Measurements from ENCODE around the gene COG6. TPM values are rescaled to one million over a fixed set of nuclear protein-coding genes. Genes with fewer than 3 reads are reported as not detected.

COG6 gene
- total and polyA plus RNA-seq, 2 of the 13 experiments (the other 11 are each of a cell fraction or from before 2014, with no cell fraction given) = 23.5 to 26.1 TPM

- CTCF ChIA-PET (ENCODE audit: low intra/inter-chr PET ratio, low total read pairs) = no interaction called here
- TF ChIP-seq SP2 (CRISPR knock-in tag; IDR thresholded peaks at IDR 0.05) = no peak
- TF ChIP-seq NFKB2 (CRISPR knock-in tag; IDR thresholded peaks at IDR 0.05; ENCODE audit: borderline replicate concordance) = no peak
- TF ChIP-seq, protein P1, sequence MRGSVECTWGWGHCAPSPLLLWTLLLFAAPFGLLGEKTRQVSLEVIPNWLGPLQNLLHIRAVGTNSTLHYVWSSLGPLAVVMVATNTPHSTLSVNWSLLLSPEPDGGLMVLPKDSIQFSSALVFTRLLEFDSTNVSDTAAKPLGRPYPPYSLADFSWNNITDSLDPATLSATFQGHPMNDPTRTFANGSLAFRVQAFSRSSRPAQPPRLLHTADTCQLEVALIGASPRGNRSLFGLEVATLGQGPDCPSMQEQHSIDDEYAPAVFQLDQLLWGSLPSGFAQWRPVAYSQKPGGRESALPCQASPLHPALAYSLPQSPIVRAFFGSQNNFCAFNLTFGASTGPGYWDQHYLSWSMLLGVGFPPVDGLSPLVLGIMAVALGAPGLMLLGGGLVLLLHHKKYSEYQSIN (CRISPR knock-in tag; IDR thresholded peaks at IDR 0.05; ENCODE audit: borderline replicate concordance) = no peak
- no peak for TF ChIP-seq NR2F6 (IDR thresholded peaks at IDR 0.05)
- TF ChIP-seq NR2F6 (CRISPR knock-in tag; IDR thresholded peaks at IDR 0.05) = no peak
- TF ChIP-seq GPN1 (CRISPR knock-in tag; IDR thresholded peaks at IDR 0.05; ENCODE audit: borderline replicate concordance) = no peak
- TF ChIP-seq PRMT3 (CRISPR knock-in tag; IDR thresholded peaks at IDR 0.05; ENCODE audit: borderline replicate concordance, low read depth) = no peak
- TF ChIP-seq HMG20A (CRISPR knock-in tag; IDR thresholded peaks at IDR 0.05; ENCODE audit: borderline replicate concordance) = no peak
- TF ChIP-seq ZNF577 (CRISPR knock-in tag; IDR thresholded peaks at IDR 0.05; ENCODE audit: borderline replicate concordance, low read depth) = no peak
- TF ChIP-seq MXD4 (CRISPR knock-in tag; IDR thresholded peaks at IDR 0.05) = no peak
- no peak for TF ChIP-seq CBX5 (CRISPR knock-in tag; IDR thresholded peaks at IDR 0.05; ENCODE audit: borderline replicate concordance)
- no peak for TF ChIP-seq ZNF143 (CRISPR knock-in tag; IDR thresholded peaks at IDR 0.05)
- no peak for TF ChIP-seq ZZZ3 (CRISPR knock-in tag; IDR thresholded peaks at IDR 0.05; ENCODE audit: borderline replicate concordance)
- no peak for TF ChIP-seq MAFG (CRISPR knock-in tag; IDR thresholded peaks at IDR 0.05)
- TF ChIP-seq, protein P2, sequence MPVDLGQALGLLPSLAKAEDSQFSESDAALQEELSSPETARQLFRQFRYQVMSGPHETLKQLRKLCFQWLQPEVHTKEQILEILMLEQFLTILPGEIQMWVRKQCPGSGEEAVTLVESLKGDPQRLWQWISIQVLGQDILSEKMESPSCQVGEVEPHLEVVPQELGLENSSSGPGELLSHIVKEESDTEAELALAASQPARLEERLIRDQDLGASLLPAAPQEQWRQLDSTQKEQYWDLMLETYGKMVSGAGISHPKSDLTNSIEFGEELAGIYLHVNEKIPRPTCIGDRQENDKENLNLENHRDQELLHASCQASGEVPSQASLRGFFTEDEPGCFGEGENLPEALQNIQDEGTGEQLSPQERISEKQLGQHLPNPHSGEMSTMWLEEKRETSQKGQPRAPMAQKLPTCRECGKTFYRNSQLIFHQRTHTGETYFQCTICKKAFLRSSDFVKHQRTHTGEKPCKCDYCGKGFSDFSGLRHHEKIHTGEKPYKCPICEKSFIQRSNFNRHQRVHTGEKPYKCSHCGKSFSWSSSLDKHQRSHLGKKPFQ (CRISPR knock-in tag; IDR thresholded peaks at IDR 0.05; ENCODE audit: insufficient replicate concordance) = no peak
- TF ChIP-seq ADNP (CRISPR knock-in tag; IDR thresholded peaks at IDR 0.05) = no peak
- TF ChIP-seq ATF1 (CRISPR knock-in tag; IDR thresholded peaks at IDR 0.05) = no peak
- TF ChIP-seq NAIF1 (CRISPR knock-in tag; IDR thresholded peaks at IDR 0.05; ENCODE audit: borderline replicate concordance) = no peak
- TF ChIP-seq, protein P3, sequence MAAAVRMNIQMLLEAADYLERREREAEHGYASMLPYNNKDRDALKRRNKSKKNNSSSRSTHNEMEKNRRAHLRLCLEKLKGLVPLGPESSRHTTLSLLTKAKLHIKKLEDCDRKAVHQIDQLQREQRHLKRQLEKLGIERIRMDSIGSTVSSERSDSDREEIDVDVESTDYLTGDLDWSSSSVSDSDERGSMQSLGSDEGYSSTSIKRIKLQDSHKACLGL (CRISPR knock-in tag; IDR thresholded peaks at IDR 0.05) = no peak
- TF ChIP-seq, protein P4, sequence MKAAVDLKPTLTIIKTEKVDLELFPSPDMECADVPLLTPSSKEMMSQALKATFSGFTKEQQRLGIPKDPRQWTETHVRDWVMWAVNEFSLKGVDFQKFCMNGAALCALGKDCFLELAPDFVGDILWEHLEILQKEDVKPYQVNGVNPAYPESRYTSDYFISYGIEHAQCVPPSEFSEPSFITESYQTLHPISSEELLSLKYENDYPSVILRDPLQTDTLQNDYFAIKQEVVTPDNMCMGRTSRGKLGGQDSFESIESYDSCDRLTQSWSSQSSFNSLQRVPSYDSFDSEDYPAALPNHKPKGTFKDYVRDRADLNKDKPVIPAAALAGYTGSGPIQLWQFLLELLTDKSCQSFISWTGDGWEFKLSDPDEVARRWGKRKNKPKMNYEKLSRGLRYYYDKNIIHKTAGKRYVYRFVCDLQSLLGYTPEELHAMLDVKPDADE (CRISPR knock-in tag; IDR thresholded peaks at IDR 0.05) = no peak
- no peak for TF ChIP-seq ZBTB7B (CRISPR knock-in tag; IDR thresholded peaks at IDR 0.05)
- H3K9me3 ChIP-seq (ENCODE audit: low read length) = no peaks in the 10 kb centered on the region
Observed at GRCh38 chr13:39787086-39787487, 131.6 kb downstream of the COG6 start.

More at GRCh38 chr13:39787086-39787487, 131.6 kb downstream of the COG6 start:
- Histone ChIP-seq H3K27ac (ENCODE audit: extremely low read length, insufficient read depth, low read length) (no peak overlapping the region), H3K4me3 (replicated peaks in 1 of 3; ENCODE audit: insufficient read depth in 1 of 3, low read depth in 2 of 3, low read length in 3 of 3) (no peak overlapping the region), H3K27me3 (ENCODE audit: control insufficient read depth in 1 of 2, insufficient read depth in 2 of 2, low read length in 2 of 2) (no peaks in the 10 kb centered on the region), H3K4me1 (ENCODE audit: insufficient read depth, low read length) (no peaks in the 10 kb centered on the region), H3K9ac (ENCODE audit: insufficient read depth, low read depth, low read length) (no peak overlapping the region), H2AFZ (ENCODE audit: low read length) (no peak overlapping the region), H3K79me2 (ENCODE audit: insufficient read depth, low read length) (no peaks in the 10 kb centered on the region), H3K36me3 (replicated peaks in 1 of 2; ENCODE audit: control insufficient read depth in 1 of 2, insufficient read depth in 2 of 2, low read length in 2 of 2) (no peaks in the 10 kb centered on the region; a peak in 1 of 5 replicates), H3K4me2 (ENCODE audit: low read depth, low read length) (no peak overlapping the region), H4K20me1 (ENCODE audit: insufficient read depth, low read length) (no peaks in the 10 kb centered on the region)
- BruUV-seq (replicated peaks) = no TSS peak
- DNase-seq (ENCODE audit: low spot score) (no peak), ATAC-seq (no peak), FAIRE-seq (no peak)
- in situ Hi-C loops (cut with HindIII; ENCODE audit: extremely low pct_ligation_motif_present, low pct_unique_long_range_greater_than_20kb) (loop anchor here (25.0 kb wide), 1 partner anchor 900 kb away; no protein-coding TSS in a partner anchor), intact Hi-C loops (cut with micrococcal nuclease; ENCODE audit: unreplicated experiment) (no loop called here)
- POLR2A ChIA-PET = no interaction called here
- 18% methylated on average over 1 of the region's 1 CpG for WGBS (ENCODE audit: low lambda C conversion rate)

Measured in HepG2 (cell line).